Thoracic aorta (tissue), 2 donors: Measurements from ENCODE around the gene SORL1-AS1. TPM values are rescaled to one million over a fixed set of nuclear protein-coding genes. Genes with fewer than 3 reads are reported as not detected.

Experiments
- ATAC-seq: fragments of 150-250 bp; one replicate; pipeline ENCODE4 v1.8.0; 2017; ENCODE audit warnings: low read depth; ENCODE audit not compliant: insufficient number of reproducible peaks, low FRiP score
- DNase-seq: peaks from one replicate; pipeline ENCODE4 v3.0.0-alpha.2; 2020; ENCODE audit warnings: low spot score
- H3K27ac ChIP-seq, 2 donors: fragments of 200-600 bp; sonication (generic); 1 replicate in 1 of 2; 2 replicates in 1 of 2; pipeline ENCODE4 v1.5.1; 2016; ENCODE audit warnings: mild to moderate bottlenecking in 2 of 2, moderate library complexity in 2 of 2
- H3K27me3 ChIP-seq: fragments of 200-600 bp; sonication (generic); replicated peaks from 2 replicates; pipeline ENCODE4 v1.6.0; 2016; ENCODE audit warnings: mild to moderate bottlenecking; ENCODE audit not compliant: insufficient read depth
- H3K36me3 ChIP-seq: fragments of 200-600 bp; sonication (generic); one replicate; pipeline ENCODE4 v1.5.1; 2016
- H3K4me1 ChIP-seq, 2 donors: fragments of 200-600 bp; sonication (generic); 1 replicate in 1 of 2; 2 replicates in 1 of 2; pipeline versions ENCODE4 v1.5.1 to v1.6.0; 2016; ENCODE audit warnings: low read depth in 2 of 2, mild to moderate bottlenecking in 1 of 2; ENCODE audit not compliant: control insufficient read depth in 1 of 2
- H3K4me3 ChIP-seq: fragments of 200-600 bp; sonication (generic); 2 replicates; pipeline ENCODE4 v1.5.1; 2016; ENCODE audit warnings: mild to moderate bottlenecking
- H3K9me3 ChIP-seq: fragments of 200-600 bp; sonication (generic); 2 replicates; pipeline ENCODE4 v1.5.1; 2016
- CTCF ChIP-seq: fragments of 200-600 bp; sonication (generic); IDR thresholded peaks from one replicate; pipeline ENCODE4 v1.5.1; 2019; ENCODE audit warnings: antibody characterized with exemption
- total RNA-seq, 2 donors: library from RNA; depleted of rRNA; stranded (reverse); fragments of >200 nt; gene quantifications; one replicate each; pipeline versions ENCODE4 v1.1.0 to v1.2.3, GENCODE V29; 2016

Gene SORL1-AS1

DNA sequence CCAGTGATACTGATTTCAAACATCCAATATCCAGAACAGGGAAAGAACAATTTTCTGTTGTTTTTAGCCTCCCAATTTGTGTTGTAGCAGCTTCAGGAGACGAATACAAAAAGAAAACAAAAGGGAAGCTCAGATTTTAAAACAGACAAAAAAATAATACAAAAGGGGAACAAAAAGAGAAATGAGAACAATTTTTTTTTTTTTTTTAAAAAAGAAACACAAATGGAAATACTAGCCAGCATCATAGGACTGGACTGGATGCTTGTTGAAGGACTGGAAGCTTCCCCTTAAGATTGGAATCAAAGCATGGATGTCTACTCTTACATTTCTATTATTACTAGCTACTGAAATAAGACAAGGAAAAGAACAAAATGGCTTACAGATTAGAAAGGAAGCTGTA is 47.1 kb downstream of the SORL1-AS1 start:
- Histone ChIP-seq H3K27me3 (no peaks in the 10 kb centered on the region), H3K9me3 (no peaks in the 10 kb centered on the region), H3K27ac (no peak overlapping the region), H3K36me3 (no peaks in the 10 kb centered on the region), H3K4me3 (no peak overlapping the region), H3K4me1 (no peaks in the 10 kb centered on the region)
- DNase-seq (no peak), ATAC-seq (no peak)
- TF ChIP-seq CTCF = no peak

- no peak overlapping the region for H3K4me3 ChIP-seq
- DNase-seq (no peak), ATAC-seq (no peak)
- no peak for TF ChIP-seq CTCF
- H3K27ac ChIP-seq = no peak overlapping the region
- no peaks in the 10 kb centered on the region for H3K27me3 ChIP-seq
- H3K4me1 ChIP-seq = no peaks in the 10 kb centered on the region
- H3K9me3 ChIP-seq = no peaks in the 10 kb centered on the region
- H3K36me3 ChIP-seq = no peaks in the 10 kb centered on the region
Observed at GRCh38 chr11:121394785-121395184, 58.0 kb downstream of the SORL1-AS1 start.

GRCh38 chr11:121393855-121394254 is 58.9 kb downstream of the SORL1-AS1 start:
- no peak for DNase-seq
- Histone ChIP-seq H3K27me3 (no peaks in the 10 kb centered on the region), H3K36me3 (no peaks in the 10 kb centered on the region), H3K4me3 (no peak overlapping the region), H3K27ac (no peak overlapping the region), H3K9me3 (no peaks in the 10 kb centered on the region), H3K4me1 (peaks cover 0 to 4% of the 10 kb centered on the region in 2 donors)
- ATAC-seq = no peak
- no peak for TF ChIP-seq CTCF

- DNase-seq = no peak
- Histone ChIP-seq H3K4me1 (peaks cover 0 to 4% of the 10 kb centered on the region in 2 donors), H3K4me3 (no peak overlapping the region), H3K36me3 (no peaks in the 10 kb centered on the region), H3K27ac (no peak overlapping the region), H3K9me3 (no peaks in the 10 kb centered on the region), H3K27me3 (no peaks in the 10 kb centered on the region)
- no peak for TF ChIP-seq CTCF
- no peak for ATAC-seq
Observed at GRCh38 chr11:121391914-121392313, 60.9 kb downstream of the SORL1-AS1 start.

GRCh38 chr11:121389651-121390050 is 63.1 kb downstream of the SORL1-AS1 start:
- H3K27ac ChIP-seq = no peak overlapping the region
- ATAC-seq (no peak), DNase-seq (no peak)
- no peaks in the 10 kb centered on the region for H3K9me3 ChIP-seq
- H3K4me1 ChIP-seq = peaks cover 0 to 4% of the 10 kb centered on the region in 2 donors
- no peak overlapping the region for H3K4me3 ChIP-seq
- no peaks in the 10 kb centered on the region for H3K27me3 ChIP-seq
- no peaks in the 10 kb centered on the region for H3K36me3 ChIP-seq
- no peak for TF ChIP-seq CTCF

Other genes with a start within 250 kb of the SORL1-AS1 start
- 10 to 100 TPM; 14.9 to 28.5 TPM for gene SC5D, start 160.2 kb downstream of the SORL1-AS1 start, total RNA-seq
- gene SORL1, start 653 bp downstream of the SORL1-AS1 start, total RNA-seq = 10 to 100 TPM; 26.9 to 33.0 TPM